Measurements from ENCODE around the gene BTD. TPM values are rescaled to one million over a fixed set of nuclear protein-coding genes. Genes with fewer than 3 reads are reported as not detected.

The BTD gene
- total RNA-seq, 1 donor from 2014 or later = 16.2 TPM

- DNase-seq (ENCODE audit: low read depth) (no peak), FAIRE-seq (no peak)
- Histone ChIP-seq H4K20me1 (ENCODE audit: insufficient read depth, low read length) (no peaks in the 10 kb centered on the region), H3K9ac (ENCODE audit: low read length) (no peak overlapping the region), H3K4me3 (ENCODE audit: insufficient read depth, low read depth, low read length) (no peak overlapping the region), H3K4me1 (ENCODE audit: insufficient read depth, low read length) (no peaks in the 10 kb centered on the region), H3K36me3 (ENCODE audit: insufficient read depth, low read length) (peaks cover 15% of the 10 kb centered on the region), H3K27me3 (ENCODE audit: insufficient read depth, low read length) (no peaks in the 10 kb centered on the region), H3K27ac (ENCODE audit: low read depth, low read length) (no peak overlapping the region), H3K79me2 (ENCODE audit: insufficient read depth, low read length) (no peaks in the 10 kb centered on the region), H3K4me2 (ENCODE audit: low read length) (no peak overlapping the region), H3K9me3 (ENCODE audit: insufficient read depth, low read depth, low read length) (no peaks in the 10 kb centered on the region), H2AFZ (ENCODE audit: low read depth, low read length) (no peak overlapping the region)
- H3K4me3 Mint-ChIP-seq (ENCODE audit: unreplicated experiment) = no peak overlapping the region
- peaks cover 6% of the 10 kb centered on the region for H3K36me3 Mint-ChIP-seq (ENCODE audit: low read depth, unreplicated experiment)
- TF ChIP-seq CTCF (IDR thresholded peaks at IDR 0.05; ENCODE audit: insufficient read depth, low read depth, low read length) = no peak
- no peak for TF ChIP-seq EZH2 (IDR thresholded peaks at IDR 0.05; ENCODE audit: insufficient read depth, low read length)
- H3K9me3 Mint-ChIP-seq (ENCODE audit: unreplicated experiment) = no peaks in the 10 kb centered on the region
- H3K27me3 Mint-ChIP-seq (ENCODE audit: low read depth, unreplicated experiment) = no peaks in the 10 kb centered on the region
- no peak overlapping the region for H3K27ac Mint-ChIP-seq (ENCODE audit: unreplicated experiment)
- H3K4me1 Mint-ChIP-seq (ENCODE audit: low read depth, unreplicated experiment) = no peaks in the 10 kb centered on the region
Measured at GRCh38 chr3:15585111-15585845, 16.3 kb upstream of the BTD start.

- Histone ChIP-seq H2AFZ (ENCODE audit: low read depth, low read length) (no peak overlapping the region), H3K27ac (ENCODE audit: low read depth, low read length) (no peak overlapping the region), H3K36me3 (ENCODE audit: insufficient read depth, low read length) (peaks cover 6% of the 10 kb centered on the region), H3K9ac (ENCODE audit: low read length) (no peak overlapping the region), H3K4me2 (ENCODE audit: low read length) (no peak overlapping the region), H3K9me3 (ENCODE audit: insufficient read depth, low read depth, low read length) (no peaks in the 10 kb centered on the region), H3K4me1 (ENCODE audit: insufficient read depth, low read length) (no peaks in the 10 kb centered on the region), H3K27me3 (ENCODE audit: insufficient read depth, low read length) (no peaks in the 10 kb centered on the region), H3K79me2 (ENCODE audit: insufficient read depth, low read length) (no peaks in the 10 kb centered on the region), H3K4me3 (ENCODE audit: insufficient read depth, low read depth, low read length) (no peak overlapping the region), H4K20me1 (ENCODE audit: insufficient read depth, low read length) (no peaks in the 10 kb centered on the region)
- H3K4me1 Mint-ChIP-seq (ENCODE audit: low read depth, unreplicated experiment) = no peaks in the 10 kb centered on the region
- no peaks in the 10 kb centered on the region for H3K27me3 Mint-ChIP-seq (ENCODE audit: low read depth, unreplicated experiment)
- no peak for TF ChIP-seq EZH2 (IDR thresholded peaks at IDR 0.05; ENCODE audit: insufficient read depth, low read length)
- TF ChIP-seq CTCF (IDR thresholded peaks at IDR 0.05; ENCODE audit: insufficient read depth, low read depth, low read length) = no peak
- no peak overlapping the region for H3K27ac Mint-ChIP-seq (ENCODE audit: unreplicated experiment)
- DNase-seq (ENCODE audit: low read depth) (no peak), FAIRE-seq (no peak)
- no peaks in the 10 kb centered on the region for H3K9me3 Mint-ChIP-seq (ENCODE audit: unreplicated experiment)
- H3K4me3 Mint-ChIP-seq (ENCODE audit: unreplicated experiment) = no peak overlapping the region
- peaks cover 6% of the 10 kb centered on the region for H3K36me3 Mint-ChIP-seq (ENCODE audit: low read depth, unreplicated experiment)
Measured at GRCh38 chr3:15591242-15591641, 10.3 kb upstream of the BTD start.

- H4K20me1 ChIP-seq (ENCODE audit: insufficient read depth, low read length) = no peaks in the 10 kb centered on the region
- no peak for FAIRE-seq
- no peak overlapping the region for H3K4me2 ChIP-seq (ENCODE audit: low read length)
- Mint-ChIP-seq H3K9me3 (ENCODE audit: unreplicated experiment) (no peaks in the 10 kb centered on the region), H3K36me3 (ENCODE audit: low read depth, unreplicated experiment) (peaks cover 6% of the 10 kb centered on the region), H3K4me3 (ENCODE audit: unreplicated experiment) (no peak overlapping the region), H3K27me3 (ENCODE audit: low read depth, unreplicated experiment) (no peaks in the 10 kb centered on the region), H3K4me1 (ENCODE audit: low read depth, unreplicated experiment) (no peaks in the 10 kb centered on the region), H3K27ac (ENCODE audit: unreplicated experiment) (no peak overlapping the region)
- no peak for DNase-seq (ENCODE audit: low read depth)
- H2AFZ ChIP-seq (ENCODE audit: low read depth, low read length) = no peak overlapping the region
- H3K4me1 ChIP-seq (ENCODE audit: insufficient read depth, low read length) = no peaks in the 10 kb centered on the region
- no peaks in the 10 kb centered on the region for H3K79me2 ChIP-seq (ENCODE audit: insufficient read depth, low read length)
- H3K27ac ChIP-seq (ENCODE audit: low read depth, low read length) = no peak overlapping the region
- no peaks in the 10 kb centered on the region for H3K27me3 ChIP-seq (ENCODE audit: insufficient read depth, low read length)
- H3K9ac ChIP-seq (ENCODE audit: low read length) = no peak overlapping the region
- H3K36me3 ChIP-seq (ENCODE audit: insufficient read depth, low read length) = peaks cover 7% of the 10 kb centered on the region
- H3K9me3 ChIP-seq (ENCODE audit: insufficient read depth, low read depth, low read length) = no peaks in the 10 kb centered on the region
- H3K4me3 ChIP-seq (ENCODE audit: insufficient read depth, low read depth, low read length) = no peak overlapping the region
- no peak for TF ChIP-seq EZH2 (IDR thresholded peaks at IDR 0.05; ENCODE audit: insufficient read depth, low read length)
- TF ChIP-seq CTCF (IDR thresholded peaks at IDR 0.05; ENCODE audit: insufficient read depth, low read depth, low read length) = no peak
Measured at GRCh38 chr3:15591928-15592327, 9.6 kb upstream of the BTD start.

Measured in astrocyte (in vitro differentiated cells and primary cell).